HEK293 (cell line): ENCODE data around the gene DUSP16.
A peak's percentile ranks its signal among the peaks of the same experiment; 100 is the strongest.

ENCODE experiments used
- CTCF ChIA-PET: fragments of 350-600 bp; formaldehyde crosslinking; extraction: SDS; loops from one replicate; lab custom pipeline; 2021; ENCODE audit warnings: antibody characterized with exemption; lab: Yijun Ruan, JAX
- POLR2A ChIA-PET: fragments of 300-600 bp; formaldehyde crosslinking; extraction: SDS; loops from one replicate; lab custom pipeline; 2020; ENCODE audit warnings: antibody characterized with exemption, inconsistent platforms; lab: Yijun Ruan, JAX
- H3K27ac ChIP-seq: fragments of 200-500 bp; sonication (Bioruptor generic); 2 replicates; pipeline ENCODE4 v1.5.1; 2014; ENCODE audit warnings: low read depth, low read length, control low read depth, inconsistent platforms; ENCODE audit errors: extremely low read depth
- H3K36me3 ChIP-seq, 2 experiments: fragments of 200-500 bp in 1 of 2; sonication (Bioruptor generic) in 1 of 2; 1 replicate in 1 of 2; 2 replicates in 1 of 2; pipeline ENCODE4 v1.5.1; 2014 to 2017; ENCODE audit warnings: inconsistent platforms in 2 of 2, low read length in 2 of 2; ENCODE audit not compliant: control insufficient read depth in 2 of 2, insufficient read depth in 1 of 2
- H3K4me1 ChIP-seq: fragments of 200-500 bp; sonication (Bioruptor generic); 2 replicates; pipeline ENCODE4 v1.5.1; 2014; ENCODE audit warnings: mild to moderate bottlenecking, low read length, inconsistent platforms; ENCODE audit not compliant: control insufficient read depth, insufficient read depth
- H3K4me3 ChIP-seq: 2 replicates; pipeline ENCODE4 v1.5.1; 2011; ENCODE audit warnings: low read depth, mild to moderate bottlenecking, control low read depth, low read length, moderate library complexity
- H3K9me3 ChIP-seq: fragments of 200-500 bp; sonication (Bioruptor generic); 2 replicates; pipeline ENCODE4 v1.5.1; 2014; ENCODE audit warnings: low read depth, low read length, inconsistent platforms; ENCODE audit not compliant: control insufficient read depth, insufficient read depth
- ATF2 ChIP-seq: fragments of 450-650 bp; formaldehyde crosslinking; IDR thresholded peaks from 2 replicates; pipeline ENCODE4 v1.5.1; 2016; ENCODE audit warnings: missing biosample characterization, missing genetic modification characterization, low read depth
- EGR2 ChIP-seq: fragments of 450-650 bp; formaldehyde crosslinking; IDR thresholded peaks from 2 replicates; pipeline ENCODE4 v1.5.1; 2016; ENCODE audit warnings: low read depth, missing biosample characterization, missing genetic modification characterization
- FEZF1 ChIP-seq: fragments of 450-650 bp; formaldehyde crosslinking; IDR thresholded peaks from 2 replicates; pipeline ENCODE4 v1.5.1; 2016; ENCODE audit warnings: missing biosample characterization, missing genetic modification characterization
- MYNN ChIP-seq: fragments of 450-650 bp; formaldehyde crosslinking; IDR thresholded peaks from 2 replicates; pipeline ENCODE4 v1.5.1; 2016; ENCODE audit warnings: missing biosample characterization, missing genetic modification characterization, borderline replicate concordance
- OSR2 ChIP-seq: fragments of 450-650 bp; formaldehyde crosslinking; IDR thresholded peaks from 2 replicates; pipeline ENCODE4 v1.5.1; 2016; ENCODE audit warnings: missing biosample characterization, missing genetic modification characterization
- SALL2 ChIP-seq: fragments of 450-650 bp; formaldehyde crosslinking; IDR thresholded peaks from 2 replicates; pipeline ENCODE4 v1.5.0; 2017; ENCODE audit warnings: missing biosample characterization, mild to moderate bottlenecking, missing genetic modification characterization, borderline replicate concordance
- WT1 ChIP-seq: fragments of 450-650 bp; formaldehyde crosslinking; IDR thresholded peaks from 2 replicates; pipeline ENCODE4 v1.5.1; 2016; ENCODE audit warnings: missing biosample characterization, missing genetic modification characterization
- ZBTB21 ChIP-seq: fragments of 450-650 bp; formaldehyde crosslinking; IDR thresholded peaks from 2 replicates; pipeline ENCODE4 v1.5.1; 2017; ENCODE audit warnings: missing biosample characterization, missing genetic modification characterization
- ZEB2 ChIP-seq: fragments of 450-650 bp; formaldehyde crosslinking; IDR thresholded peaks from 2 replicates; pipeline ENCODE4 v1.5.1; 2016; ENCODE audit warnings: missing biosample characterization, missing genetic modification characterization
- ZFHX2 ChIP-seq: fragments of 450-650 bp; formaldehyde crosslinking; conservative IDR thresholded peaks from 2 replicates; pipeline ENCODE4 v1.5.1; 2016; ENCODE audit warnings: missing biosample characterization, missing genetic modification characterization
- ZFP41 ChIP-seq: fragments of 450-650 bp; formaldehyde crosslinking; IDR thresholded peaks from 2 replicates; pipeline ENCODE4 v1.5.1; 2016; ENCODE audit warnings: missing biosample characterization, missing genetic modification characterization, borderline replicate concordance
- ZIC2 ChIP-seq: fragments of 450-650 bp; formaldehyde crosslinking; IDR thresholded peaks from 2 replicates; pipeline ENCODE4 v1.5.1; 2016; ENCODE audit warnings: missing biosample characterization, missing genetic modification characterization
- ZNF174 ChIP-seq: fragments of 450-650 bp; formaldehyde crosslinking; IDR thresholded peaks from 2 replicates; pipeline ENCODE4 v1.5.0; 2017; ENCODE audit warnings: missing biosample characterization, mild to moderate bottlenecking, missing genetic modification characterization
- ZNF24 ChIP-seq: fragments of 450-650 bp; formaldehyde crosslinking; IDR thresholded peaks from 2 replicates; pipeline ENCODE4 v1.5.1; 2016; ENCODE audit warnings: missing biosample characterization, missing genetic modification characterization
- ZNF248 ChIP-seq: fragments of 450-650 bp; formaldehyde crosslinking; IDR thresholded peaks from 2 replicates; pipeline ENCODE4 v1.5.1; 2017; ENCODE audit warnings: missing biosample characterization, missing genetic modification characterization
- ZNF266 ChIP-seq: fragments of 450-650 bp; formaldehyde crosslinking; IDR thresholded peaks from 2 replicates; pipeline ENCODE4 v1.5.1; 2016; ENCODE audit warnings: missing biosample characterization, missing genetic modification characterization, low read depth
- ZNF335 ChIP-seq: fragments of 450-650 bp; formaldehyde crosslinking; conservative IDR thresholded peaks from 2 replicates; pipeline ENCODE4 v1.5.1; 2016; ENCODE audit warnings: missing biosample characterization, missing genetic modification characterization
- ZNF394 ChIP-seq: fragments of 450-650 bp; formaldehyde crosslinking; IDR thresholded peaks from 2 replicates; pipeline ENCODE4 v1.5.1; 2016; ENCODE audit warnings: missing biosample characterization, missing genetic modification characterization, mild to moderate bottlenecking, moderate library complexity, borderline replicate concordance
- ZNF416 ChIP-seq: fragments of 450-650 bp; formaldehyde crosslinking; IDR thresholded peaks from 2 replicates; pipeline ENCODE4 v1.5.1; 2016; ENCODE audit warnings: missing biosample characterization, missing genetic modification characterization
- ZNF473 ChIP-seq: fragments of 450-650 bp; formaldehyde crosslinking; IDR thresholded peaks from 2 replicates; pipeline ENCODE4 v1.5.1; 2017; ENCODE audit warnings: missing biosample characterization, missing genetic modification characterization
- ZNF600 ChIP-seq: fragments of 450-650 bp; formaldehyde crosslinking; IDR thresholded peaks from 2 replicates; pipeline ENCODE4 v1.5.1; 2016; ENCODE audit warnings: missing biosample characterization, missing genetic modification characterization
- ZNF629 ChIP-seq: fragments of 450-650 bp; formaldehyde crosslinking; IDR thresholded peaks from 2 replicates; pipeline ENCODE4 v1.5.1; 2017; ENCODE audit warnings: missing biosample characterization, missing genetic modification characterization
- ZNF660 ChIP-seq: fragments of 450-650 bp; IDR thresholded peaks from 2 replicates; pipeline ENCODE4 v1.5.1; 2018; ENCODE audit warnings: missing biosample characterization, mild to moderate bottlenecking, missing genetic modification characterization
- ZNF670 ChIP-seq: fragments of 450-650 bp; formaldehyde crosslinking; IDR thresholded peaks from 2 replicates; pipeline ENCODE4 v1.5.1; 2016; ENCODE audit warnings: missing biosample characterization, missing genetic modification characterization, low read depth
- ZNF747 ChIP-seq: fragments of 450-650 bp; formaldehyde crosslinking; IDR thresholded peaks from 2 replicates; pipeline ENCODE4 v1.5.1; 2016; ENCODE audit warnings: missing biosample characterization, missing genetic modification characterization
- ZXDB ChIP-seq: fragments of 450-650 bp; formaldehyde crosslinking; IDR thresholded peaks from 2 replicates; pipeline ENCODE4 v1.5.1; 2016; ENCODE audit warnings: missing biosample characterization, missing genetic modification characterization
- TF ChIP-seq, protein P1 (sequence below): fragments of 450-650 bp; formaldehyde crosslinking; IDR thresholded peaks from 2 replicates; pipeline ENCODE4 v1.5.1; 2016; ENCODE audit warnings: missing biosample characterization, missing genetic modification characterization
- TF ChIP-seq, protein P2 (sequence below): fragments of 450-650 bp; formaldehyde crosslinking; IDR thresholded peaks from 2 replicates; pipeline ENCODE4 v1.5.1; 2016; ENCODE audit warnings: missing biosample characterization, missing genetic modification characterization, borderline replicate concordance

DUSP16 gene

DNA sequence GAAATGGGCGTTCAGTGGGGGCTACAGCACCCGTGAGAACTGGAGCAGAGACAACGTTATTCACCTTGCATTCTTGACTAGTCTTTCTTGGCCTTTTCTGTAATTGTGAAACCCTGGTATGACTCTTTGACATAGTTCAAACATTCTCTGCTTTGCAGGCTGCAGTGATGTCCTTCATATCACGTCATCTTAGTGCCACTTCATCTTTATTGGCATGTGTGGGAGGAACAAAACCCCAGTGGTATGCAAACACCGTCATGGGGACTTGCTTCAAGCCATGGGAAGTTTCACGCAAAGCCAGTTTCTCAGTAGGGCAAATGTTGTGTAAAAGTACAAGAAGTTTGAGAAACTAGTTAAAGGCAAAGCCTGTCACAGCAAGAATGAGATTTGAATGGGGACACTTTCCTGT is 20.2 kb upstream of the DUSP16 start:
- Histone ChIP-seq H3K36me3 (no peaks in the 10 kb centered on the region), H3K27ac (no peak overlapping the region), H3K4me1 (no peaks in the 10 kb centered on the region), H3K9me3 (no peaks in the 10 kb centered on the region), H3K4me3 (no peak overlapping the region)
- ChIA-PET CTCF (no interaction called here), POLR2A (no interaction called here)
- TF ChIP-seq ZIC2 (tag by site-specific recombination) (peak; percentile 13; the same call in 1 of the 2 replicates), ZFHX2 (tag by site-specific recombination) (peak; percentile 83), ZEB2 (tag by site-specific recombination) (peak; percentile 52; the same call in 1 of the 2 replicates), ZNF174 (no peak), ZXDB (tag by site-specific recombination) (no peak), ZNF266 (tag by site-specific recombination) (no peak), ZNF600 (peak; percentile 74), ZNF335 (tag by site-specific recombination) (peak; percentile 78), ZNF473 (tag by site-specific recombination) (no peak), ZNF747 (tag by site-specific recombination) (no peak), FEZF1 (tag by site-specific recombination) (0 out of 2 replicates have a peak, but pooled peaks have one; percentile 11), MYNN (tag by site-specific recombination) (no peak), ZNF394 (tag by site-specific recombination) (no peak), ZBTB21 (tag by site-specific recombination) (peak; percentile 91), WT1 (tag by site-specific recombination) (no peak), EGR2 (peak; percentile 69; the same call in 1 of the 2 replicates), ATF2 (tag by site-specific recombination) (peak; percentile 76), ZNF629 (tag by site-specific recombination) (peak; percentile 89), ZNF24 (peak; percentile 64; the same call in 1 of the 2 replicates)

DNA sequence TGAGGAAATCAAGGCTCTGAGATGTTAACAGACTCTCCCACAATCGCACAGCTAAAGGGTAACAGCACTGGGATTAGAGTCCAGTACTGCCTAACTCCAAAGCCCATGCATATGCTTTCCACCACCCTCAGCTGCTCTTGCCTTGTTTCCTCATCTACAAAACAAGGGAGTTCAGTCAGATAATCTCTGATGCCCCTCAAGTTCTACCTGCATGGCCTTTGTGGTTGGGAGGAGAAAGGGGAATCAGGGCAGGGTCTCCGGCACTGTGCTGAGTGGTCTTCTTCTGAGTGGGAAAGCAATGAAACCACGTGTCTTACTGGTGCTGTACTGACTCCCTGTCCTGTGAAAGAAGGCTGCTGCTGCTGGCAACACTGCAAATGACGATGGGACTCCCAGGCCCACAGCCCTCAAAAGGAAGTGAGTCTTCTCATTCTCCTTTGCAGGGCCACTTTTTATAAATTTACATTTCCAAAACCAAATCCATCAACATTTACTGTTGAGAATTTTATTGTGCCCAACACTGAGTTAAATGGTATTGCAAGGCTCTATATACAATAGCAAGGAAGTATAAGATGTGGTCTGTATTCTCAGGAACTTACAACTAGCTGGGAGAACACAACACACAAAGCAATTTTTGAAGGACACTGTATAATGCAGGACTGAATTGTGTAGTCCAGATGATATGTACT is 19.7 kb upstream of the DUSP16 start:
- CTCF ChIA-PET = no interaction called here
- no peak overlapping the region for H3K4me3 ChIP-seq
- H3K36me3 ChIP-seq = no peaks in the 10 kb centered on the region
- TF ChIP-seq ZNF248 (no peak), ZNF416 (tag by site-specific recombination) (no peak), ZNF670 (no peak), SALL2 (no peak), FEZF1 (tag by site-specific recombination) (no peak), ZNF660 (tag by site-specific recombination) (no peak), ZFP41 (no peak), ZEB2 (tag by site-specific recombination) (no peak), OSR2 (tag by site-specific recombination) (no peak), ZNF335 (tag by site-specific recombination) (no peak)
- TF ChIP-seq, protein P1, sequence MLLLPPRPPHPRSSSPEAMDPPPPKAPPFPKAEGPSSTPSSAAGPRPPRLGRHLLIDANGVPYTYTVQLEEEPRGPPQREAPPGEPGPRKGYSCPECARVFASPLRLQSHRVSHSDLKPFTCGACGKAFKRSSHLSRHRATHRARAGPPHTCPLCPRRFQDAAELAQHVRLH (tag by site-specific recombination) = no peak
- TF ChIP-seq, protein P2, sequence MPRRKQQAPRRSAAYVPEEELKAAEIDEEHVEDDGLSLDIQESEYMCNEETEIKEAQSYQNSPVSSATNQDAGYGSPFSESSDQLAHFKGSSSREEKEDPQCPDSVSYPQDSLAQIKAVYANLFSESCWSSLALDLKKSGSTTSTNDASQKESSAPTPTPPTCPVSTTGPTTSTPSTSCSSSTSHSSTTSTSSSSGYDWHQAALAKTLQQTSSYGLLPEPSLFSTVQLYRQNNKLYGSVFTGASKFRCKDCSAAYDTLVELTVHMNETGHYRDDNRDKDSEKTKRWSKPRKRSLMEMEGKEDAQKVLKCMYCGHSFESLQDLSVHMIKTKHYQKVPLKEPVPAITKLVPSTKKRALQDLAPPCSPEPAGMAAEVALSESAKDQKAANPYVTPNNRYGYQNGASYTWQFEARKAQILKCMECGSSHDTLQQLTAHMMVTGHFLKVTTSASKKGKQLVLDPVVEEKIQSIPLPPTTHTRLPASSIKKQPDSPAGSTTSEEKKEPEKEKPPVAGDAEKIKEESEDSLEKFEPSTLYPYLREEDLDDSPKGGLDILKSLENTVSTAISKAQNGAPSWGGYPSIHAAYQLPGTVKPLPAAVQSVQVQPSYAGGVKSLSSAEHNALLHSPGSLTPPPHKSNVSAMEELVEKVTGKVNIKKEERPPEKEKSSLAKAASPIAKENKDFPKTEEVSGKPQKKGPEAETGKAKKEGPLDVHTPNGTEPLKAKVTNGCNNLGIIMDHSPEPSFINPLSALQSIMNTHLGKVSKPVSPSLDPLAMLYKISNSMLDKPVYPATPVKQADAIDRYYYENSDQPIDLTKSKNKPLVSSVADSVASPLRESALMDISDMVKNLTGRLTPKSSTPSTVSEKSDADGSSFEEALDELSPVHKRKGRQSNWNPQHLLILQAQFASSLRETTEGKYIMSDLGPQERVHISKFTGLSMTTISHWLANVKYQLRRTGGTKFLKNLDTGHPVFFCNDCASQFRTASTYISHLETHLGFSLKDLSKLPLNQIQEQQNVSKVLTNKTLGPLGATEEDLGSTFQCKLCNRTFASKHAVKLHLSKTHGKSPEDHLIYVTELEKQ (tag by site-specific recombination) = no peak
- TF ChIP-seq, all 188 proteins: peak for 0
- no peak overlapping the region for H3K27ac ChIP-seq
- POLR2A ChIA-PET = no interaction called here
- no peaks in the 10 kb centered on the region for H3K4me1 ChIP-seq
- no peaks in the 10 kb centered on the region for H3K9me3 ChIP-seq
